Stimulated activated CD4-positive, alpha-beta T cell treated with anti-CD3 and anti-CD28 coated beads, Interleukin-1b, Interleukin-23, amount 100 ng/mL, for 24 hours (primary cell): ENCODE data around the gene ANGPTL8.
A peak's percentile ranks its signal among the peaks of the same experiment; 100 is the strongest.

Source experiments
- DNase-seq, 4 experiments: peaks; one replicate each; pipeline ENCODE4 v3.0.0-alpha.2; 2020; ENCODE audit warnings: low read depth in 4 of 4, low spot score in 1 of 4

ANGPTL8 gene

DNA sequence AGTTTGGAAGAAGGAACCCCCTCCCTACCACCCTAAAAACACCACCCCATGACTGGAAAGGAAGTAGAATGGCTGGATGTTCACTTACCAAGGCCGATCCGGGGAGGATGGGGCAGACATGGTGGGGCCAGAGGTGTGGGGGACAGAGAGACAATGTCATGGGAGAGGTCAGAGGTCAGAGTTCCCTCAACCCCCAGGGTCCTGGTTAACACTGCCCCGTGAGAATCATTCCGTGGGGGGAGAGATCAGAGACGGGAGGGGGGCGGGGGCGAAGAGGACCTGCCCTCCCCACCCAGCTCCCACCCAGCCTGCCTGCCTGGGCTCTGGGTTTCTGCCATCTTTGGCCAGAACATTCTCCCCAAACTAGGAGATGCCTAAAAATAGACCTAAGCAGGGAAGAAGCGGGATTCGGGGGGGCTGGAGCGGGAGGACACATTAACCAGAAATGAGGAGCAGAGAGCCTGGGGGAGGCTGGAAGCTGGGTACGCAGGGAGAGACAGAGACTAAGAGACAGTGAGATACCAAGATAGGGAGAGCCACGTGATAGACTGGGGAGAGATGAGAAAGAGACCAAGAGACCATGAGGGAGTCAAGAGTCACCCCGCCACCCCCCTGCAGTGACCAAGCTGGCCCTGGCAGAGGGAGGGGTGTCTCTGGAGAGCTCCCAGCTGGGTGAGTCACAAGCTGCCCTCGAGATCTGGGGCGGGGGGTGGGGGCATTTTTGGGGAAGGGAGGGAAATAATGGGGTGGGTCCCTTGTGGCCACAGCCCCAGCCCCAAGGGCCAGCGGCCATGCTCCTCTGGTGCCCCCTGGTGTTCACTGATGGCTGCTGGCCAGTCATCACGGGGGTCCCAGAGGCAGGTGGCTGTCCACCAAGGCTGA lies 36.0 kb upstream of the ANGPTL8 start:
- DNase-seq, result peak in 2 of 4 experiments; percentile 12 to 20

DNA sequence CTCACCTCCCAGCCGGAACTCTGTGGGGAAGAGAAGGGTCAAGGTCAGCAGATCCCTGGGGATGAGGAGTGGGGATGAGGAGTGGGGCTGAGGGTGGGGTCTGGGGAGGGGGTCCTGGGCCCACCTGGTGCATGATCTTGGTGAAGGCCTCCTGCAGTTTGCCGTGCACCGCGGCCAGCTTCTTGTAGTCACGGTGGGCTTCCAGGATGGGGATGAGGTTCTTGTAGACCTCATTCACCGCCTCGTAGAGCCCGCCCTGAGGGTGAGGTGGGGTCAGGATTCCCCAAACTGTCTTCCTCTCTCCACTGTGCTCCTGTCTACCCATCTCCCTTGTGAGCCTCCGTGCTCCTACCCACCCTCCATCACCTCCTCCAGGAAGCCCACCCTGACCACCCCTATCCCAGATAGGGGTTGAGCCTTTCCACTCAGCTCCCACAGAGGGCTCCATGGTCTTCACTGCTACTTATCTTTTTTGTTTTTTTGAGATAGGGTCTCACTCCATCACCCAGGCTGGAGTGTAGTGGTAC lies 35.3 kb upstream of the ANGPTL8 start:
- DNase-seq, result no peak

DNA sequence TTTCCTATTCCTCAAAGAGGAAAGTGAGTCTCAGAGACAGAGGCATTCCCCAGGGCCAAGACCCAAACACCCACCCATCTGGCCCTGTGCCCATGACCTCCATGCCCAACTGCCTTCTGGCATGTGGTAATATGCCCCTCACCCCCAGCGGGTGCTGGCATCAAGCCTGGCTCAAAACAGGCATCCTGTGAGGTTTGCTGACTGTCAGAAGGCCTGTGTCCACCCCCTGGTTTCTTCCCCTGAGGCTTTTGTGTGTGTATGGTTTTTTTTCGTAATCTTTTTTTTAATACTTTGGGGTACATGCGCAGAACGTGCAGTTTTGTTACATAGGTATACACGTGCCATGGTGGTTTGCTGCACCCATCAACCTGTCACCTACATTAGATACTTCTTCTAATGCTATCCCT lies 34.5 kb upstream of the ANGPTL8 start:
- no peak for DNase-seq

DNA sequence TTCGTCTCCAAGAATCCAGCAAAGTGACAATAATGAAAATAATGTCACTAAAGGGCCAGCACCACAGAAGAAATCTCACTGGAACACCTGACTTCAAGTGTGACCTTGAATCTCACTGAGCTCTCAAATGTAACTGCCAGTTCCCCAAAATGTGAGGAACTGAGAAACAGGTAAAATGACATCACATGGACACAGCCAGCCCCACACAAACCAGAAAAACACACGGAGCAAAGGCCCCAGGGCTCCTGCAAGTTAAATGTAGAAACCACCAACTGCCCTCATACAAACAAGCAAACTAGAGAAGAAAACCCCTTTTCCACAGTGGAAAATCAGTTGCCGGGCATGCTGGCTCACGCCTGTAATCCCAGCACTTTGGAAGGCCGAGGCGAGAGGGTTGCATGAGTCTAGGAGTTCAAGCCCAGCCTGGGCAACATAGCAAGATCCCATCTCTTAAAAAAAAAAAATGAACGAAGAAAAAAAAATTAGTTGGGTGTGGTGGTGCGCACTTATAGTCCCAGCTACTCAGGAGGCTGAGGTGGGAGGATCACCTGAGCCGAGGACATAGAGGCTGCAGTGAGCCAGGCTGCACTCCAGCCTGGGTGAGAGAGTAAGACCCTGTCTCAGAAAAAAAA lies 33.4 kb upstream of the ANGPTL8 start:
- DNase-seq, result no peak

DNA sequence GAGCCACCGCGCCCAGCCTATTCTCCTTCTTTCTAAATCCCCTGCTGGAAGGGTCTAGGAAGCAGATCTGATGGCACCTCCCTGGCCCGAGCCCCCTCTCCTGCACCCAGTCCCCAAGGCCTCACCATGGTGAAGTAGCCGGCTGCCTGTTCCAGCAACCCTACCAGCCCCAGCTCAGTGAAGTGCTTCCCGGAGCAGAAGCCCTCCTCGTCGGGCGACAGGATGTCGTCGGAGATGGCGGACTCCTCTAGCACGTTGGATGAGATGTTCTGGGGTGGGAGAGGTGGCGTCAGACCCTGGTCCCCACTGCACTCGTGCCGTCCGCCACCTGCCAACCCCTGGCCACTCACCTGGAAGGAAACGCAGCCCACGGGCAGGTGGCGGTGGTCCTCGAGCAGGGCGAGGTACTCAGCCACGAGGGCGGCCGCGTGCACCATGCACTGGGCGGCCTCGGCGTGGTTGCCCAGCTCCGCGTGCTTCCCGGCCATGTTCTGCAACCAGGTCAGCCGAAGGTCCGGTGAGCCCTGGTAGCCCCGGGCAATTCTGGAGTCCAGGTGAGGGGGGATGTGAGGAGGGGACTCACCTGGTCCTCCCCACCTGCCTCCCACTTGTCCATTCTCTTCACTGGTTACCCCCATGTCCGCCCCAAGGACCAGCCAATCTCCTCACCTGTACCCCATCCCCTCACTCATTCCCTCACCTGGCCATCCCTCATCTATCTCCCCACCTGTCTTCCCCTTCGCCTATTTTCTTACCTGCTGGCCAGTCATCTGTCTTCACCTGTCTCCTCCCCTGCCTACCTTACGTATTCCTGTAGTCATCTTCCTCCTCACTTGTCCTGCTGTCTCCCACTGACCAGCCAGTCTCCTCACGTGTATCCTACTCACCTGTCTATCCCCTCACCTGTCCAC lies 30.6 kb upstream of the ANGPTL8 start:
- DNase-seq, result no peak

DNA sequence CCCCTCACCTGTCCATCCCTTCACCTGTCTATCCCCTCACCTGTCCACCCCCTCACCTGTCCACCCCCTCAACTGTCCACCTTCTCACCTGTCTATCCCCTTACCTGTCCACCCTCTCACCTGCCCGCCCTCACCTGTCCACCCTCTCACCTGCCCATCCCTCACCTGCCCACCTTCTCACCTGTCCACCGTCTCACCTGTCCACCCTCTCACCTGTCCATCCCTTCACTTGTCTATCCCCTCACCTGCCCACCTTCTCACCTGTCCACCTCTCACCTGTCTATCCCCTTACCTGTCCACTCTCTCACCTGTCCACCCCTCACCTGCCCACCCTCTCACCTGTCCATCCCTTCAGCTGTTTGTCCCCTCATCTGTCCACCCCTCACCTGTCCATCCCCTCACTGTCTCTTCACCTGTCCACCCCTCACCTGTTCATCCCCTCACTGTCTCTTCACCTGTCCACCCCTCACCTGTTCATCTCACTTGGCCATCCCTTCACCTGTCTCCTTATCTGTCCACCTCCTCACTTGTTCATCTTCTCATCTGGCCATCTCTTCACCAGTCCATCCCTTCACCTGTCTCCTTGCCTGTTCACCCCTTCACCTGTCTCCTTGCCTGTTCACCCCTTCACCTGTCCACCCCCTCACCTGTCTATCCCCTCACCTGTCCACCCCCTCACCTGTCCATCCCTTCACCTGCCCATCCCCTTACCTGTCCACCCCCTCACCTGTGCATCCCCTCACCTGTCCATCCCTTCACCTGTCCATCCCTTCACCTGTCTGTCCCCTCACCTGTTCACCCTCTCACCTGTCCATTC lies 29.4 kb upstream of the ANGPTL8 start:
- no peak for DNase-seq

DNA sequence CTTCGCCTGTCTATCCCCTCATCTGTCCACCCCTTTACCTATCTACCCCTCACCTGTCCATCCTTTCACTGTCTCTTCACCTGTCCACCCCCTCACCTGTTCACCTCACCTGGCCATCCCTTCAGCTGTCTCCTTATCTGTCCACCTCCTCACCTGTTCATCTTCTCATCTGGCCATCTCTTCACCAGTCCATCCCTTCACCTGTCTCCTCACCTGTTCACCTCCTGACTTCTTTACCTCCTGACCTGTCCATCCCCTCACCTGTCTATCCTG lies 28.8 kb upstream of the ANGPTL8 start:
- DNase-seq, result no peak

DNA sequence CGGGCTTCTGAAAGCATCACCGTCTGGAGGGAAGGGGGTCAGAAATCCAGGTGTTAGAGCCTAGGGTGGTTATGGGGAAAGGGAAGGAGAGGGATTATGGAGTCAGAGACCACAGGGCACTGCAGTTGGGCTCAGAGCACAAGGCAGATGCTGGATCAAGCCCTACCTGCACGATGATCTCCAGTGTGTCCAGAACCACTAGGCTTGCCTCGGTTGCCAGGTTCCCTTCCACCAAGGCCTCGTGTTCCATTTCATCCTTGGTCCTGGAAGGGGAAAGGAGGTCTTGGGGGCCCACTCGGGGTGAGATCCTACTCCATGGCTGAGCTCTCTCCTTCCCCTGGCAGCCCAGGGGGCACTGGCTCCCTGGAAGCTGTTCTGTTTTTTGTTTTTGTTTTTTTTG lies 25.0 kb upstream of the ANGPTL8 start:
- DNase-seq, result no peak

DNA sequence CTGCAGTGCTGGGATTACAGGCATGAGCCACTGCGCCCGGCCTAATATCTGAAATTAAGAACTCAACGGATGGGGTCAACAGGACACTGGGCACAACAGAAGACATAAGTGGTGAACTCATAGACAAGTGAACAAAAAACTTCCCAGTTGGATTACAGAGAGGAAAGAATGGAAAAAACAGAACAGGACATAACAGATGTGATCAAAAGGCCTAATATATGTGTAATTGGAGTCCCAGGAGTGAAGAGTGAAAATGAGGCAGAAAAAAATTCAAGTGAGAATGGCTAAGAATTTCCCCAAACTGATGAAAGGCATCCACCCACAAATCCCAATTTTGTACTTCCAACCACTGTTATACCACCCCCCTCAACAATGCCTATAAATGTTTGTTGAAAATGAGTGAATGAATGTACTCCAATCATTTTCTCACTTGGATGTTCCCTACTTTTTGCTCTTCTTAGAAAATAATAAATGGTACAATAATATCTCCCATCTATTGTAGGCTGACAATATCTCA lies 18.3 kb upstream of the ANGPTL8 start:
- DNase-seq, result no peak

DNA sequence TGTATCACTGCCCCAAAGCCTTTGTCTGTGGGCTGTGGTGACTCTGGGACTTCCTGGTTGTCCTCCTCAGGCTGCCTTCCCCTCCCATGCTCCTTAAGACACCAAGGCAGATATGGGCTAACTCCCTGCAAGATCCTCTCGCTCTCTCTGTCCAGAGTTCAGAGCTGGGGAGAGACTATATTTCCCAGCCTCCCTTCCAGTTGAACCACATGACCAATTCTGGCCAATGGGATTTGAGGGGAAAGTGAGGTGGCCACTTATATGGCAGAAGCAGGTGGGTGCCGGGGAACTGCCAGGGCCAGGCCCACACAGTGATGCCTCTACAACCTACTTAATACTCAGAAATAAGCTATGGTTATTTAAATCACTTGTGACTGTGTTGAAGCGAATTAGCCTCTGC lies 16.2 kb upstream of the ANGPTL8 start:
- no peak for DNase-seq

DNA sequence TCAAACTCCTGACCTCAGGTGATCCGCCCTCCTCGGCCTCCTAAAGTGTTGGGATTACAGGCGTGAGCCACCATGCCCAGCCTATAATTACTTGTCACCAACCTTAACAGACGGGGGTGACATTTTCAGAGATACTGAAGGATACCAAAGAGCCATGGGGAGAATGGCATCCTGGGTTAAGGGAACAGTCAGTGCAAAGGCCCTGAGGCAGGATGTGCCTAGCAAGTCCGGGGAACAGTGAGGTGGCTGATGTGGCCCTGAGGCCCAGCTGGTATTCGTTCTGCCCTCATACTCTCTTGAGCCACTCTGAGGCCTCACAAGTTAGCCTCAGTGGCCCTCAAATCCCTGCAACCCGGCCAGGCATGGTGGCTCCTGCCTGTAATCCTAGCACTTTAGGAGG lies 15.0 kb upstream of the ANGPTL8 start:
- no peak for DNase-seq

DNA sequence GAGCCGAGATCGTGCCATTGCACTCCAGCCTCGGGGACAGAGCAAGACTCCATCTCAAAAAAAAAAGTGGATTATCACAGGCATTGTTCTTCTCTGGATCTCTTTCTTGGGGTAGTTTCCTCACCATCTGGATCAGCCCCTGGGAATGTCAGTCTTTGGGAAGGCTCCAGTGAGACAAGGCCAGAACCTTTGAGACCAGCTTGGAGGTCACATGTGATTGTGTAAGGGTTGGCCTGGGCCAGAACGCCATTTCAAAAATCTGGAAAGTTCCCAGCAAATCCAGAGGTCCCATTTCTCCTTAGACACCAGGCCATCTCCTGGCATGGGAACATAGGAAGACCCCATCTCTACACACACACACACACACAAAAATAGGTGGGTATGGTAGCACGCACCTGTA lies 14.2 kb upstream of the ANGPTL8 start:
- DNase-seq, result no peak

DNA sequence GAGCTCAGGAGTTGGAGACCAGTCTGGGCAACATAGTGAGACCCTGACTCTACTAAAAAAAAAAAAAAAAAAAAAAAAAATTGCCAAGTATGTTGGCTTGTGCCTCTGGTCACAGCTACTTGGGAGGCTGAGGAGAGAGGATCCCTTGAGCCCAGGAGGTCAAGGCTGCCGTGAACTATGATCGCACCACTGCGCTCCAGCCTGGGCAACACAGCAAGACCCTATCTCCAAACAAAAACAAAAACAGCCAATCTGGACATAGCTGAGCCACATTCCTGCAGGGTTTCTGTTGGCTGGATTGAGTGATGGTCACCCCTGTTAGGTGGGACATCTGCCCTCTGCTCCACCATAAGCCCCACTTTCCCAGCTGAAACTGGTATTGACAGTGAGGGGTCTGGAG lies 13.6 kb upstream of the ANGPTL8 start:
- no peak for DNase-seq

DNA sequence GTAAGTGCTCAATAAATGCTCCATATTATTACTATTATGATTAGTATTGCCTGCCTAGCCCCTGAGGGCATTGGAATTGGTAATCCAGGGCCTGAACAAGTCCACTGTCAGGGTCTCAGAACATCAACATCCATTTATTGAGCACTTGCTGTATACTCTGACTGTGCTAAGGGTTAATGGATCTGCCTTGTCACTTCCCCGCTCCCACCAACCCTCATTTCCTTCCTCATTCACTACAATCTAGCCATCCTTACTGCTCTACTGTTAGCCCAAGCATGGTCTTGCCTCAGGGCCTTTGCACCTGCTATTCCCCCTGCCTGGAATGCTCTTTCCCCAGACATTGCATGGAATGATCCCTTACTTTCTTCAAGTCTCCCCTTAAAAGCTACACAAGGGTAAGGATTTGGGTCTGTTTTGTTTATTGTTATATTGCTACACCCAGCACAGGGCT lies 12.7 kb upstream of the ANGPTL8 start:
- DNase-seq, result no peak

DNA sequence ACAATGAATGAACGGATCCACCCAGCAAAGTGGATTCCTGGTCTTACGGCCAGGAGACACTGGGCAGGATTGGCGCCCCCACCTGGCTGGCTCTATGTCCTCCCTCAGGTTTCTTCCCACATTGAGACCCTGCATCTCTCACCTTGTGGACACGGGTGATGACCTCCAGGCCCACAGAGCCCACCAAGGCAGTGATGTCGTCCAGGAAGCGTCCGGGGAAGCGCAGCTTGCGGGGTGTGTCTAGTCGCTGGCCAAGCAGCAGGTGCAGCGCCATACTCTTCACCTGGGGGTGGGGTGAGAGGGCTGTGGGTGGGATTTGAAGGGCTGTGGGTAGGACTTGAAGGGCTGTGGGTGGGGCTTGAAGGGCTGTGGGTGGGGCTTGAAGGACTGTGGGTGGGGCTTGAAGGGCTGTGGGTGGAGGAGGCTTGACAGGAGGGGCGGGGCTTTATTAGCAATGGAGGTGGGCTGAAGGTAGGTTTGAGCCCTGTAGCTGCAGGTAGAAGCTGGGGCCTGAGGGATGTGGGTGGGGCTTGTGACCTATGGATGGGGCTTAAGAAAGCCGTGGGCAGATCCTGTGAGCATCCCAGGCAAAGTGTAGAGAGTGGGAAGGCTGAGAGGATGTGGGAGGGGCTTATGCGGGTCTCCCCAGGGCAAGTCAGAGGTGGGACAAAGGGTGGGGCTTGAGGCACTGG lies 12.1 kb upstream of the ANGPTL8 start:
- peak in 1 of 4 experiments; percentile 7 for DNase-seq

DNA sequence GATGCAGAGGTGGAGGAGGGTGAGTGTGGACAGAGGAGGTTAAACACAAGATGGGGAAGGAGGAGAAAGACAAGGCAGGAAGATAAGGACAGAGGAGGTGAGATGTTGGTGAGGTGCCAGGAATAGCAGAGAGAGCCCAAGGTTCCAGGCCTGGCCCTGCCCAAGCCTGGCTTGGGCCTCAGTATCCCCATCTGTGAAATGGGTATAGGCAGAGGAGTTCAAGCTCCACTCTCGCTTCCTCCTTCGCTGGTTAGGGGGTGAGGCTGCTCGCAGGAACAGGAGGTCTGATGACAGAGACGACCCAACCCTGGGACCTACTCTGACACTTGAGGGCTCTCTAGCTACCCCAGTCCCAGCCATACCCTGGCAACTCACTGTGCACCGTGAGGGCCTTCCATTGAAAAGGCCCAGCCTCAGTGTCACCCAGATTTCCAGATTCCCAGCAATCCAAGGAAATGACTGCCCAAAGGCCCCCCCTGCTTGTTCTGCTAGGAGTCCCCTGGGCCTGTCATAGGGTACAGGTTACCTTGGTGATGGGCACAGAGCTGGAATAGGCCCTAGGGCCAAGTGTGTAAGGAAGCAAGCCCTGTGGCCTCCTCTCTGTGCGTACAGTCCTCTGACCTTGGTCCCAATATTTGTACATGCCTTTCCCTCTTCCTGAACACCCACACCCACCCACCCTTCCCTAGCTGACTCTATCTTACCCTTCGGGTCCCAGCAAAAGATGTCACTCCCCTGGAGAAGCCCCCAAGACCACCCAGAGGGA lies 8.6 kb upstream of the ANGPTL8 start:
- DNase-seq, result no peak

DNA sequence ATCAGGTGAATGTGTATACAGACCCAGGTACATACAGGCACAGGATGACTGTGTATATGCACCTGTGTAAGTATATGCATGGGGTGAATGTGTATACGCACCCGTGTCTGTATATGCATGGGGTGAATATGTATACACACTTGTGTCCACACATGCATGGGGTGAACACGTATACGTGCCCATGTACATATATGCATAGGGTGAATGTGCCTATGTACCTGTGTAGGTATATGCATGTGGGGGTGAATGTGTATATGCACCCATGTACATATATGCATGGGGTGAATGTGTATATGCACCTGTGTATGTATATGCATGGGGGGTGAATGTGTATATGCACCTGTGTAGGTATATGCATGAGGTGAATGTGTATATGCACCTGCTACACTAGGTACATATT lies 6.9 kb upstream of the ANGPTL8 start:
- no peak for DNase-seq

DNA sequence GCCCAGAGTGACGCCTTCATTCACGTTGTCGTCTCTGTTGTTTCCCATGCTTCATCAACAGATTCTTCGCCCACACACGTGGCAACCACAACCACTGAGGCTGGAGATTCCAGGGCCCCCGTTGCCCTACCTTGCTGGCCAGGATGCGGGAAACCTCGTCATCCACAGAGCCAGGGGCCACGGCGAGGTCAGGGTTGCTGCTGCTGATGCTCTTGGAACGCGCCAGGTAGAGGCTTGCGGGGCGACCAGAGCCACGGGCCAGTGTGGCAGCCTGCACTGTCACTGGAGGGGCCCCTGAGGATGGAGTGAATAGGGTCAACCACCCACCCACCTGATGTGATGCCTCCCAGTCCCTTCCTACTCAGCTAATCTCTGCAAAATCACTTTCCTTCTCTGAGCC lies 6.3 kb upstream of the ANGPTL8 start:
- no peak for DNase-seq

DNA sequence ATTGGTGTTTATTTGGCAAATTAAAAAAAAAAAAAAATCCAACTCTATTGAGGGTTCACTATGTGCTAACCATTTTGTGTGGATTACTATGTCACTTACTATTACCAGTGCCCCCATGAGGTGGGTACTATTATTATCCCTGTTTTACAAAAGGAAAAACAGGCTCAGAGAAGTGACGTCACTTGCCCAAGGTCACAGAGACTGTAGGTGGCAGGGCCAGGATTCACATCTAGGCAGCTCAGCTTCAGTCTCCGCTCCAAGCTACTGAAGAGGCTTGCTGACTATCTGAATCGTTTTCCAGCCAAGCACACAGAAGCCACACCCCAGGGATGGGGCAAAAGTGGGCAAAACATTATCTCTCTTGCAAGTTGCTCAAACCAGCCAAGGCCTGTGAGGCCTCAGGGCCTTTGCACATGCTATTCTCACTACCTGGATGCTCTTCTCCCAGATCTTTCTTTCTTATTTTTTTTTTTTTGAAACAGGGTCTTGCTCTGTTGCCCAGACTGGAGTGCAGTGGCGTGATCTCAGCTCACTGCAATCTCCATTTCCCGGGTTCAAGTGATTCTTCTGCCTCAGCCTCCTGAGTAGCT lies 4.8 kb upstream of the ANGPTL8 start:
- DNase-seq, result no peak
